Measurements from ENCODE around the gene C2CD4D.
A peak's percentile ranks its signal among the peaks of the same experiment; 100 is the strongest.

Gene C2CD4D

GRCh38 chr1:151799179-151800022, 40.2 kb downstream of the C2CD4D start:
- Histone ChIP-seq H3K9me3 (ENCODE audit: low read length) (no peaks in the 10 kb centered on the region), H3K4me1 (ENCODE audit: insufficient read depth, low read length) (no peaks in the 10 kb centered on the region), H3K27me3 (ENCODE audit: insufficient read depth, low read length) (peaks cover 34% of the 10 kb centered on the region), H3K4me3 (ENCODE audit: low read length) (no peak overlapping the region), H2AFZ (ENCODE audit: low read depth, low read length) (no peak overlapping the region), H3K36me3 (ENCODE audit: insufficient read depth, low read length) (peaks cover under 1% of the 10 kb centered on the region)

DNA sequence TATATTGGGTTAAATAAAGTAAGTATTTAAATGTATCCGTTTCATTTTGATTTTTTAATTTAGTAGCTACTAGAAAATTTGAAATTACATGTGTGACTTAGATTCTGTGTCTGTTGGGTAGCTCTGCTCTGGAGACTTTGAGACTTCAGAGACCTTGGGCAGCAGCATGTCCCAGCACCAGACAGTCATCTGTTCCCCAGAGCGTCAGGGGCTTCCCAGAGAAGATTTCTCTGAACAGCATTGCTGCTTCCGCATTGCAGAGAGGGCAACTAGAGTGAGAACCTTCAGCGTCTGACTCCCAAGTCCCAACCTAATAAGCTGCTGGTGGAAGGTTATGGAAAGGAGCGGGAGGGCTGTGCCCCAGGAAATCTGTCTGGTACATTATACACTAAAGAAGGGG, 41.0 kb downstream of the C2CD4D start:
- H3K9me3 ChIP-seq (ENCODE audit: low read length) = no peaks in the 10 kb centered on the region
- no peaks in the 10 kb centered on the region for H3K4me1 ChIP-seq (ENCODE audit: insufficient read depth, low read length)
- H2AFZ ChIP-seq (ENCODE audit: low read depth, low read length) = no peak overlapping the region
- peaks cover 4% of the 10 kb centered on the region for H3K36me3 ChIP-seq (ENCODE audit: insufficient read depth, low read length)
- peaks cover 26% of the 10 kb centered on the region for H3K27me3 ChIP-seq (ENCODE audit: insufficient read depth, low read length)
- H3K4me3 ChIP-seq (ENCODE audit: low read length) = no peak overlapping the region

- H3K36me3 ChIP-seq (ENCODE audit: insufficient read depth, low read length) = peaks cover 4% of the 10 kb centered on the region
- H2AFZ ChIP-seq (ENCODE audit: low read depth, low read length) = peak overlapping the region; percentile 88
- H3K4me3 ChIP-seq (ENCODE audit: low read length) = peak overlapping the region; percentile 86
- no peaks in the 10 kb centered on the region for H3K27me3 ChIP-seq (ENCODE audit: insufficient read depth, low read length)
- no peaks in the 10 kb centered on the region for H3K4me1 ChIP-seq (ENCODE audit: insufficient read depth, low read length)
- no peaks in the 10 kb centered on the region for H3K9me3 ChIP-seq (ENCODE audit: low read length)
These were observed 48.5 kb downstream of the C2CD4D start for GRCh38 chr1:151790940-151791651.

DNA sequence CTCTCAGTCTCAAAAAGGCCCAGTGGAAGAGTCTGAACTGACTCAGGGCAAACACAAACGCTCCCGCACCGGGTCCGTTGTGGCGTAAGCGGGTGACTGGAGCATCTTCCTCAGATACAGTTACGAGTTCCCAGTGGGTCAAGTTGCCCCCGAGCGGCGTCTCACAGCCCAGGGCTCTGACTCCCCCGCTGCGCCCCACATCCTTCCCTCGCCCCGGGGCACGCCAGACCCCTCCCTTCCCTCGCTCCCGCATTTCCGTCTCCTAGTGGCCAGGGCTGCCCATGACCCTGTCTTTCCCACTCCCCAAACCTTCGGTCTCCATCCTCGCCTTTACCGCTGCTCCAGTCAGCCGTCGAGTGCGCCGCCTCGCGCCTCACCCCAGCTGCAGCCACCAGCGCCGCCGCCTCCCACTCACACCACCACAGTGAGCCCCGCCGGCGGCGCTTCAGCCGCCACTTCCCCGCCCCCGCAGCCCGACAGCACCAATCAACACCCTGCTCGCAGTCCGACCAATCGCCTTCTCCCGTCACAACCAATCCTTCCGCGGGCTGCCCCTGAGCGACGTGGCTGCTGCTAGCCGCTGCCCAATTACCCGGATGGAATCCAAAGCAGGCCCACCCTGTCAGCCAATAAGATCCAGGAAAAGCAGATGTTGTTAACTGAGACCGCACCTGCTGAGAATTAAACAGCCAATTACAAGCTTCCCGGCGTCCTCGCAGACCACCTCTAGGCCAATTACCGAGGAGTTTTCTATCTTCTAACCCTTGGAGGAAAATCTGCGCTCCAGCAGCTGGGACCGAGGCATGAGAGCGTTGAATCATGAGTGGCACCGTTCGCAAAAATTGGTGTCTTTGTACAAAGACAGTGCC, 49.3 kb downstream of the C2CD4D start, which contains the start of gene TDRKH:
TDRKH (minus strand) TSS at position 430 of the 869 bp plus-strand sequence. CDS start 7,478 bp downstream, outside the sequence.
- Histone ChIP-seq H3K4me1 (ENCODE audit: insufficient read depth, low read length) (no peaks in the 10 kb centered on the region), H3K9me3 (ENCODE audit: low read length) (no peaks in the 10 kb centered on the region), H3K27me3 (ENCODE audit: insufficient read depth, low read length) (no peaks in the 10 kb centered on the region), H3K4me3 (ENCODE audit: low read length) (peak within 1 kb of the TSS; percentile 86), H2AFZ (ENCODE audit: low read depth, low read length) (peak within 1 kb of the TSS; percentile 88), H3K36me3 (ENCODE audit: insufficient read depth, low read length) (peaks cover 4% of the 10 kb centered on the region)

All from neuron (in vitro differentiated cells).